Inferior parietal cortex (tissue), 1 donor: Measurements from ENCODE around the gene TUT7.

ENCODE experiments used
- DNase-seq: peaks from one replicate; pipeline ENCODE4 v3.0.0-alpha.2; 2016; ENCODE audit errors: extremely low spot score

Gene TUT7

GRCh38 chr9:86259557-86259956, 94.7 kb downstream of the TUT7 start, which contains the start of gene C9orf153:
Gene C9orf153 (minus strand): TSS chr9:86259657. CDS start chr9:86229603, 30,054 bp downstream.
- DNase-seq: no peak

DNA sequence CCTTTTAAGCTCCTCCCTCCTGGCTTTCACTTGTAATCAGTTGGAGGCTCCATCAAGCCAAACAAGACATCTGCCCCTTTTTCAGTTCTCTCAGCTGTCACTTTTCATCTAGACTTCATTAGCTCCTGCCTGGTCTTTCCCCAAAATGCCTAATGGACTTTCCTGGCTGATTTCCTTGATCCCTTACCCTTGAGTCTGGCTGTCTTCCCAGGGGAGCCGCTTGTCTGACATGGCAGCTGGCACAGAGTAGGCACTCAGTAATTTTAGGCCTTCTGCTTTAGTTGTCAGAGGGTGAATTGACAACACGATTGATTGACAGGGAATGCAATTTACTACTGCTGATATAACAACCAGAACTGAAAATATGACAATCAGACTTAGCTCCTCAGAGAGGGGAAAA, 96.8 kb downstream of the TUT7 start:
- DNase-seq: no peak

DNA sequence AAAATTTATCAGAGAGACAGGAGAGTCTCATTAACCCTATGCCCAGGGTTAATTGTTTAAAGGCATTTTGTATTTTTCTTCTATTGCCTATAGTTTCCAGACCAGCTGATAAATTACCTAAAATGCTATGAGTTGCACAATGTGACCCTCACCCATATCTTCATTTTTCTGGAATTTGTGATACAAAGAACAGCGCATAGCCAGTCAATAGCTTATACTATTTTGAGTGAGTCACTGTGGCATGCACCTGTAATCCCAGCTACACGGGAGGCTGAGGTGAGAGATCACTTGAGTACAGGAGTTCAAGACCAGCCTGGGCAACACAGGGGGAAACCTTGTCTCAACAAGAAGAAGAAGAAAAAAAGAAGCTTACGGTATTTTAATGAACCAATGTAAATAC, 97.6 kb downstream of the TUT7 start:
- DNase-seq: no peak

DNA sequence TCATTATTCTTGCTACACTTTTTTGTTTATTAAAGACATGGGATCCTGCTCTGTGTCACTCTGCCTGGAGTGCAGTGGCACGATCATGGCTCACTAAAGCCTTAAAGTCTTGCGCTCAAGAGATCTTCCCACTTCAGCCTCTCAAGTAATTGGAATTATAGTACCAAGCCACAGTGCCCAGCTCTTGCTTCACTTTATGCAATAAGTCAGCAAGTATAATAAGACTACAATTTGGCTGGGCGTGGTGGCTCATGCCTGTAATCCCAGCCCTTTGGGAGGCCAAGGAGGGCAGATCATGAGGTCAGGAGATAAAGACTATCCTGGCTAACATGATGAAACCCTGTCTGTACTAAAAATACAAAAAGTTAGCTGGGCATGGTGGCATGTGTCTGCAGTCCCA, 100.6 kb downstream of the TUT7 start:
- no peak for DNase-seq

DNA sequence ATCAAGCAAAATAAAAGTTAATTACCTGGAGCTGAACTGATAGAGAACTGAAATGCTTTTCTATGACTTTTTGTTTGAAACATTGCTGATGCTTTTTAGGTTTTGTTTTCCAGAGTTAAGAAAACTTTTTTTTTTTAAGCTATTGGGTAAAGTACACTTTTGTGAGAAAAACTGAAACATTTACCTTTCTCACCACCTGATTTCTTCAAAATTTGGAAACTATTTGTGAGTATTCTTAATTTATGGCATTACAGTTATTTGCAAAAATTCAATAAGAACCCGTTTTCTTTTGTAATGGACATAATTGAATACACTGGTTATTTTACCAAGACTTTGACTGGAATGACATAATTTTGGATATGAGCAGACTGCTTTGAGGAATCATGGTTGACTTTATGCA, 101.3 kb downstream of the TUT7 start:
- no peak for DNase-seq

DNA sequence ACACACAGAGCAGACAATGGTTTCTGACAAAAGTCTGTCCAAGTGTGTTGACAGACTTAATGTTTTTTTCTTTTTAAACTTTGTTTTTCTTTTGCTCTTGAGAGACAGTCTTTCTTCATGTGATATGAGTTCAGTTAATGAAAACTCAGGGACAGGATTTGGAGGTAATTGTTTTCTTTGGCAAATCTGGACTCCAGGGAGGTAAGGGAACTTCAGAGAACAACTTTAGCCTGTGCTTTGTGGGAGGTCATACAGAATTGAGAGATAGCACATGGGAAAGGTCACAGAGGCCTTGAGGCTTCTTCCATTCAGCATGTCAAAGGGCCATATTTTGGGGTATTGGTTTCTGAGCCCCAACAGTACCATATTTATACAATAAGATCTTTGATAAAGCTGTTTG, 104.1 kb downstream of the TUT7 start:
- no peak for DNase-seq

DNA sequence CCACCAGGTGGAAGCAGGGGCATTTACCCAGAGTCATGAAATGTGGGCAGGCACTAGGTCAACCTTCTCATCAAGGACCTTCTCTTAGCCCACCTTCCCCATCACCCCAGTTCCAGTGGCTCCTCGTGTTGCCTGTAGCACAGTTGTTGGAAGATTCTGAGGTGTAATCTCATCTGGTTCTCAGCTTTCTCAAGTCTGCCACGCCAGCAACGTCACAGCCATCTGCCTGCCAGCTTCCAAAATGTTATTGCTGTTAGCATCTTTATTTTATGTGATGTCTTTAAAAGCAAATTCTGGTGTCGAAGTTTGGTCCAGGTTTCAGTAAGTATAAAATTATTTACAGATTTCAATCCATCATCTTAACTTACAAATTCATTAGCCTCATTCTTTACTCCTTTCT, 105.5 kb downstream of the TUT7 start:
- no peak for DNase-seq

- DNase-seq: no peak
These were observed 107.5 kb downstream of the TUT7 start for GRCh38 chr9:86246752-86247161.

GRCh38 chr9:86242071-86242470, 112.1 kb downstream of the TUT7 start:
- no peak for DNase-seq

GRCh38 chr9:86241216-86241615, 113.0 kb downstream of the TUT7 start:
- no peak for DNase-seq

GRCh38 chr9:86238861-86239770, 115.1 kb downstream of the TUT7 start:
- DNase-seq: no peak
